WTC11 (cell line): ENCODE data around the gene ITGA6. TPM values are rescaled to one million over a fixed set of nuclear protein-coding genes. Genes with fewer than 3 reads are reported as not detected.

Experiments used
- ATAC-seq: fragments of 200-7000 bp; cut with Tn5 transposase; 2 replicates; pipeline ENCODE4 v1.10.0; 2021; ENCODE audit warnings: mild to moderate bottlenecking, moderate library complexity
- CTCF ChIA-PET: fragments of 300-600 bp; sonication (Branson Sonifier 250); formaldehyde crosslinking; loops from one replicate; lab custom pipeline; 2021; ENCODE audit warnings: antibody characterized with exemption; lab: Charles Lee
- POLR2A ChIA-PET: fragments of 350-600 bp; sonication (Branson Sonifier 250); formaldehyde crosslinking; loops from one replicate; lab custom pipeline; 2021; ENCODE audit warnings: antibody characterized with exemption; lab: Charles Lee
- DNase-seq: peaks from one replicate; pipeline ENCODE4 v3.0.0; 2021; ENCODE audit warnings: low spot score
- H3K27ac Mint-ChIP-seq: 2 replicates; pipeline ENCODE4 v1.8.0; 2021; ENCODE audit warnings: mixed read lengths
- H3K27me3 Mint-ChIP-seq: 2 replicates; pipeline ENCODE4 v1.8.0; 2021; ENCODE audit warnings: low read depth, mild to moderate bottlenecking, moderate library complexity, mixed read lengths
- H3K36me3 Mint-ChIP-seq: 2 replicates; pipeline ENCODE4 v1.8.0; 2021; ENCODE audit warnings: mixed read lengths
- H3K4me1 Mint-ChIP-seq: 2 replicates; pipeline ENCODE4 v1.8.0; 2022; ENCODE audit warnings: mixed read lengths
- H3K4me3 Mint-ChIP-seq: 2 replicates; pipeline ENCODE4 v1.8.0; 2021; ENCODE audit warnings: mild to moderate bottlenecking, moderate library complexity, mixed read lengths
- H3K9me3 Mint-ChIP-seq: 2 replicates; pipeline ENCODE4 v1.8.0; 2021; ENCODE audit warnings: mixed read lengths
- ATF2 ChIP-seq: sonication (generic); formaldehyde crosslinking; IDR thresholded peaks from 2 replicates; pipeline ENCODE4 v1.8.1; 2022; ENCODE audit warnings: low read depth, missing genetic modification reagents, borderline replicate concordance
- ATF3 ChIP-seq: sonication (generic); formaldehyde crosslinking; conservative IDR thresholded peaks from 2 replicates; pipeline ENCODE4 v1.8.1; 2022; ENCODE audit warnings: mild to moderate bottlenecking, missing genetic modification reagents
- CBFB ChIP-seq: sonication (generic); formaldehyde crosslinking; IDR thresholded peaks from 2 replicates; pipeline ENCODE4 v1.8.1; 2022; ENCODE audit warnings: mild to moderate bottlenecking, low read depth, missing genetic modification reagents
- CREB1 ChIP-seq: sonication (generic); formaldehyde crosslinking; IDR thresholded peaks from 2 replicates; pipeline ENCODE4 v1.8.0; 2023; ENCODE audit warnings: mild to moderate bottlenecking, missing genetic modification reagents
- E2F1 ChIP-seq: sonication (generic); formaldehyde crosslinking; IDR thresholded peaks from 2 replicates; pipeline ENCODE4 v1.8.0; 2022; ENCODE audit warnings: mild to moderate bottlenecking, missing genetic modification reagents
- ERG ChIP-seq: fragments of 250-450 bp; sonication (Bioruptor Pico); IDR thresholded peaks from 2 replicates; pipeline ENCODE4 v1.8.0; 2021; ENCODE audit warnings: mild to moderate bottlenecking
- GABPB1 ChIP-seq: sonication (generic); formaldehyde crosslinking; IDR thresholded peaks from 2 replicates; pipeline ENCODE4 v1.8.1; 2023; ENCODE audit warnings: mild to moderate bottlenecking, missing genetic modification reagents
- GRHL2 ChIP-seq: fragments of 250-450 bp; sonication (Bioruptor Pico); IDR thresholded peaks from 2 replicates; pipeline ENCODE4 v1.8.0; 2022; ENCODE audit warnings: mild to moderate bottlenecking, moderate library complexity; ENCODE audit not compliant: insufficient replicate concordance, severe bottlenecking
- KAT7 ChIP-seq: sonication (generic); formaldehyde crosslinking; IDR thresholded peaks from 2 replicates; pipeline ENCODE4 v1.8.1; 2023; ENCODE audit warnings: missing genetic modification reagents, mild to moderate bottlenecking, borderline replicate concordance
- NFYB ChIP-seq: sonication (generic); formaldehyde crosslinking; conservative IDR thresholded peaks from 2 replicates; pipeline ENCODE4 v1.8.0; 2022; ENCODE audit warnings: low read depth, missing genetic modification reagents
- NR2C2 ChIP-seq: sonication (generic); formaldehyde crosslinking; IDR thresholded peaks from 2 replicates; pipeline ENCODE4 v1.8.0; 2022; ENCODE audit warnings: mild to moderate bottlenecking, missing genetic modification reagents
- NR3C1 ChIP-seq: sonication (generic); formaldehyde crosslinking; conservative IDR thresholded peaks from 2 replicates; pipeline ENCODE4 v1.8.1; 2023; ENCODE audit warnings: low read depth, mild to moderate bottlenecking, missing genetic modification reagents
- SMAD3 ChIP-seq: sonication (generic); formaldehyde crosslinking; IDR thresholded peaks from 2 replicates; pipeline ENCODE4 v1.8.0; 2022; ENCODE audit warnings: missing genetic modification reagents, mild to moderate bottlenecking, borderline replicate concordance
- TP53 ChIP-seq: sonication (generic); formaldehyde crosslinking; IDR thresholded peaks from 2 replicates; pipeline ENCODE4 v1.8.1; 2023; ENCODE audit warnings: mild to moderate bottlenecking, missing genetic modification reagents
- ZNF219 ChIP-seq: sonication (generic); formaldehyde crosslinking; IDR thresholded peaks from 2 replicates; pipeline ENCODE4 v1.8.0; 2023; ENCODE audit warnings: missing genetic modification reagents, mild to moderate bottlenecking, borderline replicate concordance
- ZNF263 ChIP-seq: sonication (generic); formaldehyde crosslinking; IDR thresholded peaks from 2 replicates; pipeline ENCODE4 v1.8.1; 2022; ENCODE audit warnings: low read depth, mild to moderate bottlenecking, moderate library complexity, missing genetic modification reagents
- ZNF317 ChIP-seq: sonication (generic); formaldehyde crosslinking; IDR thresholded peaks from 2 replicates; pipeline ENCODE4 v1.8.1; 2023; ENCODE audit warnings: low read depth, mild to moderate bottlenecking, moderate library complexity, missing genetic modification reagents, borderline replicate concordance
- ZNF512 ChIP-seq: sonication (generic); formaldehyde crosslinking; IDR thresholded peaks from 2 replicates; pipeline ENCODE4 v1.8.1; 2022; ENCODE audit warnings: missing genetic modification reagents, borderline replicate concordance
- total RNA-seq: library from RNA; stranded (reverse); gene quantifications from 3 replicates; pipeline ENCODE4 v1.2.3, GENCODE V29; 2021
- TF ChIP-seq, protein P1 (sequence below): sonication (generic); formaldehyde crosslinking; IDR thresholded peaks from 2 replicates; pipeline ENCODE4 v1.8.1; 2022; ENCODE audit warnings: mild to moderate bottlenecking, moderate library complexity, missing genetic modification reagents
- TF ChIP-seq, protein P2 (sequence below): sonication (generic); formaldehyde crosslinking; IDR thresholded peaks from 2 replicates; pipeline ENCODE4 v1.8.0; 2023; ENCODE audit warnings: missing genetic modification reagents
- TF ChIP-seq, protein P3 (sequence below): fragments of 200-600 bp; IDR thresholded peaks from 2 replicates; pipeline ENCODE4 v1.8.0; 2022; ENCODE audit warnings: antibody characterized with exemption
- TF ChIP-seq, protein P4 (sequence below): sonication (generic); formaldehyde crosslinking; IDR thresholded peaks from 2 replicates; pipeline ENCODE4 v1.8.0; 2022; ENCODE audit warnings: missing genetic modification reagents

ITGA6 gene
- total RNA-seq, 1 experiment from 2014 or later = 83.6 TPM

DNA sequence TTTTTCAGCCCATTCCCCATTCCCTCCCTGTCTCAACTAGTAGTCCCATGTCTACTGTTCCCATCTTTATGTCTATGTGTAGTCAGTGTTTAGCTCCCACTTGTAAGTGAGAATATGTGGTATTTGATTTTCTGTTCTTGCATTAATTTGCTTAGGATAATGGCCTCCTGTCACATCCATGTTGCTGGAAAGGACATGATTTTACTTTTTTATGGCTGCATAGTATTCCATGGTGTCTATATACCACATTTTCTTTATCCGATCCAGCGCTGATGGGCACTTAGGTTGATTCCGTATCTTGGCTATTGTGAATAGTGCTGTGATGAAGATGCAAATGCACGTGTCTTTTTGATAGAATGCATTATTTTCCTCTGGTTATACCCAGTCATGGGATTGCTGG is 21.7 kb upstream of the ITGA6 start:
- POLR2A ChIA-PET = no interaction called here
- H3K27me3 Mint-ChIP-seq = no peaks in the 10 kb centered on the region
- TF ChIP-seq TP53 (CRISPR knock-in tag) = no peak
- TF ChIP-seq KAT7 (CRISPR knock-in tag) = no peak
- TF ChIP-seq GABPB1 (CRISPR knock-in tag) = no peak
- no peak for TF ChIP-seq ATF2
- TF ChIP-seq ERG (CRISPR knock-in tag) = no peak
- TF ChIP-seq ZNF512 (CRISPR knock-in tag) = no peak
- TF ChIP-seq CREB1 = no peak
- TF ChIP-seq ZNF263 (CRISPR knock-in tag) = no peak
- TF ChIP-seq NFYB (CRISPR knock-in tag) = no peak
- no peak for TF ChIP-seq ATF3
- TF ChIP-seq, protein P1, sequence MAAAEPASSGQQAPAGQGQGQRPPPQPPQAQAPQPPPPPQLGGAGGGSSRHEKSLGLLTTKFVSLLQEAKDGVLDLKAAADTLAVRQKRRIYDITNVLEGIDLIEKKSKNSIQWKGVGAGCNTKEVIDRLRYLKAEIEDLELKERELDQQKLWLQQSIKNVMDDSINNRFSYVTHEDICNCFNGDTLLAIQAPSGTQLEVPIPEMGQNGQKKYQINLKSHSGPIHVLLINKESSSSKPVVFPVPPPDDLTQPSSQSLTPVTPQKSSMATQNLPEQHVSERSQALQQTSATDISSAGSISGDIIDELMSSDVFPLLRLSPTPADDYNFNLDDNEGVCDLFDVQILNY (CRISPR knock-in tag) = no peak
- TF ChIP-seq GRHL2 (CRISPR knock-in tag) = no peak
- no peak for TF ChIP-seq NR3C1 (CRISPR knock-in tag)
- no peak for TF ChIP-seq NR2C2 (CRISPR knock-in tag)
- TF ChIP-seq ZNF219 (CRISPR knock-in tag) = no peak
- TF ChIP-seq E2F1 (CRISPR knock-in tag) = no peak
- no peak for TF ChIP-seq ZNF317 (CRISPR knock-in tag)
- no peak overlapping the region for H3K4me3 Mint-ChIP-seq
- DNase-seq (no peak), ATAC-seq (no peak)
- peaks cover 17% of the 10 kb centered on the region for H3K4me1 Mint-ChIP-seq
- CTCF ChIA-PET = no interaction called here
- H3K36me3 Mint-ChIP-seq = no peaks in the 10 kb centered on the region
- H3K27ac Mint-ChIP-seq = no peak overlapping the region
- H3K9me3 Mint-ChIP-seq = peaks cover 6% of the 10 kb centered on the region

DNA sequence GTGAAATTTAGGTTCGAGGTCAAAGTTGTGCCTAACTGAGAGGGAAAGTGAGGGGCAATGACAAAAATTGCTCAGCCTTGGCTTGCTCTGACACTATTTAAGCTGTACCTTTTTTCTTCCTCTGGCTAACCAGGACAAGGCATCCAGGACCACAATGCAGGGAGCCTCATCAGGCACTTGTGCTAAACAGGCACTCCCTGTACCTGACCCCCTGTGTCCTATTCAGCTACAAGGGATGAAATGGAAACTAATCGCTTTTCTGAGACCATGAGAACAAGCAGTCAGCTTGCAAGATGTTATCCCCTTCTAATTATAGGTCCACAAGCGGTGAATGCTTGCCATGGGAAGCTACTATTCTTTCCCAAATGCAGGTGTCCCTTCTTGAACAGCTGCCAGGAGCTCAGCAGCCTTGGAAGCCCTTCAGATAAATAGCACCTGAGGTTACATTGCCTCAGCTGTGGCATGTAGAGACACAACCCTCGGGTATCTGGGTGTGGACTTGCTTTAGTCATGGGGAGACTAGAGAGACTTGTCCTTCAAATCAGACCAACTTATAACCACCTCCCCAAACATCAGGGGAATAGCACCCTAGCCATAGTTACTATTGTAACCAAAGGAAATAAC is 19.1 kb upstream of the ITGA6 start:
- POLR2A ChIA-PET = no interaction called here
- H3K4me3 Mint-ChIP-seq = no peak overlapping the region
- DNase-seq (no peak), ATAC-seq (no peak)
- H3K27ac Mint-ChIP-seq = no peak overlapping the region
- no peaks in the 10 kb centered on the region for H3K36me3 Mint-ChIP-seq
- peaks cover 11% of the 10 kb centered on the region for H3K4me1 Mint-ChIP-seq
- CTCF ChIA-PET = interaction anchor here (1.1 to 1.6 kb wide), 2 partner anchors 27 to 54 kb away, joined by 3 to 4 read pairs; no protein-coding TSS in a partner anchor
- H3K27me3 Mint-ChIP-seq = no peaks in the 10 kb centered on the region
- H3K9me3 Mint-ChIP-seq = peaks cover 11% of the 10 kb centered on the region
- TF ChIP-seq SMAD3 (CRISPR knock-in tag) (no peak), CBFB (CRISPR knock-in tag) (no peak), NR3C1 (CRISPR knock-in tag) (no peak)
- TF ChIP-seq, protein P2, sequence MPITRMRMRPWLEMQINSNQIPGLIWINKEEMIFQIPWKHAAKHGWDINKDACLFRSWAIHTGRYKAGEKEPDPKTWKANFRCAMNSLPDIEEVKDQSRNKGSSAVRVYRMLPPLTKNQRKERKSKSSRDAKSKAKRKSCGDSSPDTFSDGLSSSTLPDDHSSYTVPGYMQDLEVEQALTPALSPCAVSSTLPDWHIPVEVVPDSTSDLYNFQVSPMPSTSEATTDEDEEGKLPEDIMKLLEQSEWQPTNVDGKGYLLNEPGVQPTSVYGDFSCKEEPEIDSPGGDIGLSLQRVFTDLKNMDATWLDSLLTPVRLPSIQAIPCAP (CRISPR knock-in tag) = no peak
- TF ChIP-seq, protein P3, sequence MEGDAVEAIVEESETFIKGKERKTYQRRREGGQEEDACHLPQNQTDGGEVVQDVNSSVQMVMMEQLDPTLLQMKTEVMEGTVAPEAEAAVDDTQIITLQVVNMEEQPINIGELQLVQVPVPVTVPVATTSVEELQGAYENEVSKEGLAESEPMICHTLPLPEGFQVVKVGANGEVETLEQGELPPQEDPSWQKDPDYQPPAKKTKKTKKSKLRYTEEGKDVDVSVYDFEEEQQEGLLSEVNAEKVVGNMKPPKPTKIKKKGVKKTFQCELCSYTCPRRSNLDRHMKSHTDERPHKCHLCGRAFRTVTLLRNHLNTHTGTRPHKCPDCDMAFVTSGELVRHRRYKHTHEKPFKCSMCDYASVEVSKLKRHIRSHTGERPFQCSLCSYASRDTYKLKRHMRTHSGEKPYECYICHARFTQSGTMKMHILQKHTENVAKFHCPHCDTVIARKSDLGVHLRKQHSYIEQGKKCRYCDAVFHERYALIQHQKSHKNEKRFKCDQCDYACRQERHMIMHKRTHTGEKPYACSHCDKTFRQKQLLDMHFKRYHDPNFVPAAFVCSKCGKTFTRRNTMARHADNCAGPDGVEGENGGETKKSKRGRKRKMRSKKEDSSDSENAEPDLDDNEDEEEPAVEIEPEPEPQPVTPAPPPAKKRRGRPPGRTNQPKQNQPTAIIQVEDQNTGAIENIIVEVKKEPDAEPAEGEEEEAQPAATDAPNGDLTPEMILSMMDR = no peak
- TF ChIP-seq, protein P4, sequence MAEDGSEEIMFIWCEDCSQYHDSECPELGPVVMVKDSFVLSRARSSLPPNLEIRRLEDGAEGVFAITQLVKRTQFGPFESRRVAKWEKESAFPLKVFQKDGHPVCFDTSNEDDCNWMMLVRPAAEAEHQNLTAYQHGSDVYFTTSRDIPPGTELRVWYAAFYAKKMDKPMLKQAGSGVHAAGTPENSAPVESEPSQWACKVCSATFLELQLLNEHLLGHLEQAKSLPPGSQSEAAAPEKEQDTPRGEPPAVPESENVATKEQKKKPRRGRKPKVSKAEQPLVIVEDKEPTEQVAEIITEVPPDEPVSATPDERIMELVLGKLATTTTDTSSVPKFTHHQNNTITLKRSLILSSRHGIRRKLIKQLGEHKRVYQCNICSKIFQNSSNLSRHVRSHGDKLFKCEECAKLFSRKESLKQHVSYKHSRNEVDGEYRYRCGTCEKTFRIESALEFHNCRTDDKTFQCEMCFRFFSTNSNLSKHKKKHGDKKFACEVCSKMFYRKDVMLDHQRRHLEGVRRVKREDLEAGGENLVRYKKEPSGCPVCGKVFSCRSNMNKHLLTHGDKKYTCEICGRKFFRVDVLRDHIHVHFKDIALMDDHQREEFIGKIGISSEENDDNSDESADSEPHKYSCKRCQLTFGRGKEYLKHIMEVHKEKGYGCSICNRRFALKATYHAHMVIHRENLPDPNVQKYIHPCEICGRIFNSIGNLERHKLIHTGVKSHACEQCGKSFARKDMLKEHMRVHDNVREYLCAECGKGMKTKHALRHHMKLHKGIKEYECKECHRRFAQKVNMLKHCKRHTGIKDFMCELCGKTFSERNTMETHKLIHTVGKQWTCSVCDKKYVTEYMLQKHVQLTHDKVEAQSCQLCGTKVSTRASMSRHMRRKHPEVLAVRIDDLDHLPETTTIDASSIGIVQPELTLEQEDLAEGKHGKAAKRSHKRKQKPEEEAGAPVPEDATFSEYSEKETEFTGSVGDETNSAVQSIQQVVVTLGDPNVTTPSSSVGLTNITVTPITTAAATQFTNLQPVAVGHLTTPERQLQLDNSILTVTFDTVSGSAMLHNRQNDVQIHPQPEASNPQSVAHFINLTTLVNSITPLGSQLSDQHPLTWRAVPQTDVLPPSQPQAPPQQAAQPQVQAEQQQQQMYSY = no peak
